ENCODE results near the gene ZBED3. TPM values are rescaled to one million over a fixed set of nuclear protein-coding genes. Genes with fewer than 3 reads are reported as not detected.

The ZBED3 gene
- total RNA-seq, 1 experiment from 2014 or later = 38.8 TPM

- Mint-ChIP-seq H3K9me3 (ENCODE audit: unreplicated experiment) (no peaks in the 10 kb centered on the region), H3K27ac (ENCODE audit: unreplicated experiment) (no peak overlapping the region), H3K4me1 (ENCODE audit: low read depth, unreplicated experiment) (no peaks in the 10 kb centered on the region), H3K36me3 (ENCODE audit: insufficient read depth, unreplicated experiment) (no peaks in the 10 kb centered on the region), H3K4me3 (ENCODE audit: unreplicated experiment) (no peak overlapping the region), H3K27me3 (ENCODE audit: insufficient read depth, unreplicated experiment) (no peaks in the 10 kb centered on the region)
- Histone ChIP-seq H3K36me3 (ENCODE audit: control insufficient read depth, insufficient read depth, low read length) (no peaks in the 10 kb centered on the region), H3K4me3 (ENCODE audit: low read depth, low read length) (no peak overlapping the region), H3K9me3 (no peaks in the 10 kb centered on the region), H3K4me1 (no peaks in the 10 kb centered on the region), H3K27me3 (replicated peaks; ENCODE audit: control insufficient read depth, insufficient read depth, low read length) (no peaks in the 10 kb centered on the region)
- CTCF ChIA-PET = no interaction called here
- TF ChIP-seq CTCF (IDR thresholded peaks at IDR 0.05; ENCODE audit: insufficient read depth in 1 of 2, low read depth in 1 of 2, low read length in 1 of 2, severe bottlenecking in 1 of 2, unreplicated experiment in 1 of 2) = no peak
- DNase-seq = no peak
- no TSS peak for BruUV-seq (replicated peaks)
- POLR2A ChIA-PET = no interaction called here
- intact Hi-C loops (cut with micrococcal nuclease; ENCODE audit: unreplicated experiment) = no loop called here
Measured at GRCh38 chr5:77101298-77101697, 14.2 kb upstream of the ZBED3 start.

- Mint-ChIP-seq H3K27me3 (ENCODE audit: insufficient read depth, unreplicated experiment) (no peaks in the 10 kb centered on the region), H3K27ac (ENCODE audit: unreplicated experiment) (no peak overlapping the region), H3K4me1 (ENCODE audit: low read depth, unreplicated experiment) (no peaks in the 10 kb centered on the region), H3K4me3 (ENCODE audit: unreplicated experiment) (no peak overlapping the region), H3K9me3 (ENCODE audit: unreplicated experiment) (no peaks in the 10 kb centered on the region), H3K36me3 (ENCODE audit: insufficient read depth, unreplicated experiment) (no peaks in the 10 kb centered on the region)
- POLR2A ChIA-PET = no interaction called here
- CTCF ChIA-PET = no interaction called here
- Histone ChIP-seq H3K36me3 (ENCODE audit: control insufficient read depth, insufficient read depth, low read length) (no peaks in the 10 kb centered on the region), H3K27me3 (replicated peaks; ENCODE audit: control insufficient read depth, insufficient read depth, low read length) (no peaks in the 10 kb centered on the region), H3K9me3 (no peaks in the 10 kb centered on the region), H3K4me3 (ENCODE audit: low read depth, low read length) (no peak overlapping the region), H3K4me1 (no peaks in the 10 kb centered on the region)
- BruUV-seq (replicated peaks) = no TSS peak
- no peak for DNase-seq
- intact Hi-C loops (cut with micrococcal nuclease; ENCODE audit: unreplicated experiment) = no loop called here
- TF ChIP-seq CTCF (IDR thresholded peaks at IDR 0.05; ENCODE audit: insufficient read depth in 1 of 2, low read depth in 1 of 2, low read length in 1 of 2, severe bottlenecking in 1 of 2, unreplicated experiment in 1 of 2) = no peak
Measured at GRCh38 chr5:77095189-77095588, 8.1 kb upstream of the ZBED3 start.

- intact Hi-C loops (cut with micrococcal nuclease; ENCODE audit: unreplicated experiment) = loop anchor here (1.0 to 5.0 kb wide), 2 partner anchors 42 to 220 kb away; no protein-coding TSS in a partner anchor
- TF ChIP-seq CTCF (IDR thresholded peaks at IDR 0.05; ENCODE audit: insufficient read depth in 1 of 2, low read depth in 1 of 2, low read length in 1 of 2, severe bottlenecking in 1 of 2, unreplicated experiment in 1 of 2) = no peak
- Mint-ChIP-seq H3K27me3 (ENCODE audit: insufficient read depth, unreplicated experiment) (no peaks in the 10 kb centered on the region), H3K4me1 (ENCODE audit: low read depth, unreplicated experiment) (peaks cover 6% of the 10 kb centered on the region), H3K4me3 (ENCODE audit: unreplicated experiment) (peak overlapping the region; percentile 99), H3K27ac (ENCODE audit: unreplicated experiment) (peak overlapping the region; percentile 100), H3K36me3 (ENCODE audit: insufficient read depth, unreplicated experiment) (peaks cover 31% of the 10 kb centered on the region), H3K9me3 (ENCODE audit: unreplicated experiment) (peaks cover 3% of the 10 kb centered on the region)
- ChIA-PET CTCF (interaction anchor here (1.4 kb wide), 1 partner anchor 349 kb away, joined by 6 read pairs; no protein-coding TSS in a partner anchor), POLR2A (no interaction called here)
- H3K4me1 ChIP-seq = peaks cover 15% of the 10 kb centered on the region
- no peaks in the 10 kb centered on the region for H3K36me3 ChIP-seq (ENCODE audit: control insufficient read depth, insufficient read depth, low read length)
- DNase-seq = peak; percentile 8 to 37
- no peaks in the 10 kb centered on the region for H3K27me3 ChIP-seq (replicated peaks; ENCODE audit: control insufficient read depth, insufficient read depth, low read length)
- H3K4me3 ChIP-seq (ENCODE audit: low read depth, low read length) = peak overlapping the region; percentile 71
- H3K9me3 ChIP-seq = no peaks in the 10 kb centered on the region
- no TSS peak for BruUV-seq (replicated peaks)
Measured at GRCh38 chr5:77087484-77088261, 588 bp upstream of the ZBED3 start.

All from Caco-2 (cell line).